Cardiac septum (tissue), 1 donor: ENCODE data around the gene SLC38A3. TPM values are rescaled to one million over a fixed set of nuclear protein-coding genes. Genes with fewer than 3 reads are reported as not detected.

Experiments used
- DNase-seq: peaks from one replicate; pipeline ENCODE4 v3.0.0-alpha.2; 2020; ENCODE audit warnings: low spot score
- intact Hi-C: fragments of 100-400 bp; cut with DNase I; formaldehyde crosslinking; loops from one replicate; pipeline ENCODE4 v1.14.0; 2022
- total RNA-seq: library from RNA; stranded (reverse); fragmentation: NEBNext Ultra II Directional; extraction: Animal tissue kit (Norgen Biotek cat#: 25700); gene quantifications from one replicate; pipeline ENCODE4 v1.2.1, GENCODE V29; 2021
- donor health status: DM: no; HTN: no; CAD: no.

The SLC38A3 gene
- total RNA-seq, 1 donor from 2014 or later = 6.6 TPM

DNA sequence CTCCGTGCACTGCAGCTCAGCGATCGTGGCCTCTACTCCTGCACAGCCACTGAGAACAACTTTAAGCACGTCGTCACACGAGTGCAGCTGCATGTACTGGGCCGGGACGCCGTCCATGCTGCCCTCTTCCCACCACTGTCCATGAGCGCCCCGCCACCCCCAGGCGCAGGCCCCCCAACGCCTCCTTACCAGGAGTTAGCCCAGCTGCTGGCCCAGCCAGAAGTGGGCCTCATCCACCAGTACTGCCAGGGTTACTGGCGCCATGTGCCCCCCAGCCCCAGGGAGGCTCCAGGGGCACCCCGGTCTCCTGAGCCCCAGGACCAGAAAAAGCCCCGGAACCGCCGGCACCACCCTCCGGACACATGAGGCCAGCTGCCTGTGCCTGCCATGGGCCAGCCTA lies 17.3 kb upstream of the SLC38A3 start:
- intact Hi-C loops = loop anchor here (1.0 to 2.0 kb wide), 2 partner anchors 21 to 33 kb away; no protein-coding TSS in a partner anchor
- no peak for DNase-seq

DNA sequence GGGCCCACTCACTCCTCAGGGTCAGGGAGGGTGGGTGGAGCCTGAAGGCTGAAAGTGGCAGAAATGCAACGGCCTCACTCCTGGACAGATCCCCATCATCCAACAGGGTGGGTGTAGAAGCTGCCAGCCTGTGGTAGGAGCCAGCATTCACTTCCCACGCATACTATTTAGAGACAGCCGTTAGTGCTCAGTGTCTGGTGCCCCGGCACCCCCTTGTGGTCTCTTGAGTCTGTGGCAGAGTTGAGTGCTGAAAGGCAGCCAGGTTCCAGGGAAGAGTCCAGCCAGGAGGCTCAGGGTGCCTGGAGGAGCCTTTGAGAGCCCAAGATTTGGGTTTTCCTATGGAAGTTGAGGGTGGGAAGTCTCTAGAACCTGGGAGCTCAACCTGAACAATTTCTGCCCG lies 15.8 kb upstream of the SLC38A3 start:
- intact Hi-C loops = loop anchor here (1.0 to 2.0 kb wide), 2 partner anchors 22 to 68 kb away; no protein-coding TSS in a partner anchor
- no peak for DNase-seq

- intact Hi-C loops = loop anchor here (1.0 to 5.0 kb wide), 3 partner anchors 23 to 132 kb away; partner anchors contain the start of gene HYAL2
- DNase-seq = no peak
These were observed 15.1 kb upstream of the SLC38A3 start for GRCh38 chr3:50189989-50190388.

DNA sequence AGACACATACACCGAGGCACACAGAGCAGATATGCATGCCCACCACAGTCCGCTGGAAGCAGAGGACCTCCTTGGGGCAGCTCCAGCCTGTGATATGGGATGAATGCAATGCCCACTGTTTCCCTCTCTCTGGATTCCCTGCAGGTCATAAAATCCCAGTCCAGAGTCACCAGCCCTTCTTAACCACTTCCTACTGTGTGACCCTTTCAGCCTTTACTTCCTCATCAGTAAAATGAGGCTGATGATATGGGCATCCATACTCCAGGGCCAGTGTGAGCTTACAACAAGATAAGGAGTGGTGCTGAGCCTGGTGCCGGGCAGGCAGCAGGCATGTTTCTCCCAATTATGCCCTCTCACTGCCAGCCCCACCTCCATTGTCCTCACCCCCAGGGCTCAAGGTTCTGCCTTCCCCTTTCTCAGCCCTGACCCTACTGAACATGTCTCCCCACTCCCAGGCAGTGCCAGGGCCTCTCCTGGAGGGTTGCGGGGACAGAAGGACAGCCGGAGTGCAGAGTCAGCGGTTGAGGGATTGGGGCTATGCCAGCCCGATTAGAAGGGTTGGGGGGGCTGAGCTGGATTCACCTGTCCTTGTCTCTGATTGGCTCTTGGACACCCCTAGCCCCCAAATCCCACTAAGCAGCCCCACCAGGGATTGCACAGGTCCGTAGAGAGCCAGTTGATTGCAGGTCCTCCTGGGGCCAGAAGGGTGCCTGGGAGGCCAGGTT lies 14.0 kb upstream of the SLC38A3 start, which contains the start of gene GNAT1:
TSS of gene GNAT1 (plus strand) at position 675 of the 725 bp plus-strand sequence. CDS start 116 bp downstream, outside the sequence.
- DNase-seq = no peak
- intact Hi-C loops = loop anchor here (5.0 kb wide), 1 partner anchor 131 kb away; the partner anchor contains the start of gene HYAL2

DNA sequence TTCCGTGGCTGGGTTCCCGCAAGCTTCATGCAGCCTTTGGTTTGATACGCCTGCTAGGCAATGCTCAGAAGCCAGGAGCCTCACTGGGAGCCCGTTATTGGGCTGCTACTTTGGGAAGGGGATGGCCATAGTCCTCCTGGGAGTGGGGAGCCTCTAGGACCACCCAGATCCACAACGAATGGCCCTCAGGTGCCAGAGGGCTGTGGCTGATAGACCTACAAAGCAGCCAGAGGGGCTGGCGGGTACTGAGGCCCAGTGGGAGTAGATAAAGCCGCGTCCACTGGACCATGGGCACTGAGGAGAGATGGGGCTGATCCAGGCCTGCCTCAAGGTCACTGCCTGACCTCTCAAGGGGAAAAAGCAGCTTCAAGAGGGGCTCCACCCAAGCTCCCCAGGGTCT lies 12.9 kb upstream of the SLC38A3 start:
- no peak for DNase-seq
- intact Hi-C loops = loop anchor here (2.0 to 5.0 kb wide), 2 partner anchors 79 to 130 kb away; partner anchors contain the start of gene HYAL2

GRCh38 chr3:50192689-50193141 lies 12.4 kb upstream of the SLC38A3 start:
- intact Hi-C loops = loop anchor here (1.0 to 5.0 kb wide), 3 partner anchors 35 to 130 kb away; partner anchors contain the start of gene HYAL2
- peak; percentile 85 for DNase-seq

- intact Hi-C loops = loop anchor here (1.0 to 5.0 kb wide), 3 partner anchors 34 to 129 kb away; partner anchors contain the start of gene HYAL2
- no peak for DNase-seq
These were observed 11.8 kb upstream of the SLC38A3 start for GRCh38 chr3:50193286-50193685.

DNA sequence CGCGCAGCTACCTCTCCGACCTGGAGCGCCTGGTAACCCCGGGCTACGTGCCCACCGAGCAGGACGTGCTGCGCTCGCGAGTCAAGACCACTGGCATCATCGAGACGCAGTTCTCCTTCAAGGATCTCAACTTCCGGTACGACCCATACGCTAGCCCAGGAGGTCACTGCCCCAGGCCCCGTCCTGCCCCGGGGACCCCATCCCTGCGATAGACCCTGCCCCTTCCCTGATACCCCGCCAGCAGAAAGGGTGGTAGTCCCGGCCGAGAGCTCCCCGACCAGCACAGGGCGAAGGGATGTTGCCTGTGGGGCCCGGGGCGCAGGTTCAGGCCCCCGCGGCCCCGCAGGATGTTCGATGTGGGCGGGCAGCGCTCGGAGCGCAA lies 11.3 kb upstream of the SLC38A3 start:
- intact Hi-C loops = loop anchor here (1.0 to 5.0 kb wide), 3 partner anchors 34 to 129 kb away; partner anchors contain the start of gene HYAL2
- no peak for DNase-seq

DNA sequence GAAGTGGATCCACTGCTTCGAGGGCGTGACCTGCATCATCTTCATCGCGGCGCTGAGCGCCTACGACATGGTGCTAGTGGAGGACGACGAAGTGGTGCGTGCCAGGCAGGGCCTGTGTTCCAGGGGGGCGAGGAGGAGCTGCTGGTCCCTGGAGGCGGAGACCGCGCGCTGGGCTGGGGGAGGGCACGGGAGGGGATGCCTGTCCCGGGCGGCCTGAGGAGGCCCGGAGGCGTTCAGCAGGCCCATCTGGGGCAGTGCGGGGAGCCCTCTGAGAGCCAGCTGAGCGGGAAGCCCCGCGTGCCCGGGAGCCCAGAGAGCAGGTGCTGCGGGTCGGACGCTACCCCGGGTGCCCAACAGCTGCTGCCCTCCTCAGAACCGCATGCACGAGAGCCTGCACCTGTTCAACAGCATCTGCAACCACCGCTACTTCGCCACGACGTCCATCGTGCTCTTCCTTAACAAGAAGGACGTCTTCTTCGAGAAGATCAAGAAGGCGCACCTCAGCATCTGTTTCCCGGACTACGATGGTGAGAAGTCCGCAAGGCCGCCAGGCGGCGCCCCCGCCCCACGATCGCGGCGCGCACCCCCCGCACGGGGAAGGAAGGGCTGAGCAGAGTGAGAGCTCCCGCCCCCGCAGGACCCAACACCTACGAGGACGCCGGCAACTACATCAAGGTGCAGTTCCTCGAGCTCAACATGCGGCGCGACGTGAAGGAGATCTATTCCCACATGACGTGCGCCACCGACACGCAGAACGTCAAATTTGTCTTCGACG lies 10.8 kb upstream of the SLC38A3 start:
- intact Hi-C loops = loop anchor here (5.0 kb wide), 1 partner anchor 128 kb away; the partner anchor contains the start of gene HYAL2
- DNase-seq = no peak

DNA sequence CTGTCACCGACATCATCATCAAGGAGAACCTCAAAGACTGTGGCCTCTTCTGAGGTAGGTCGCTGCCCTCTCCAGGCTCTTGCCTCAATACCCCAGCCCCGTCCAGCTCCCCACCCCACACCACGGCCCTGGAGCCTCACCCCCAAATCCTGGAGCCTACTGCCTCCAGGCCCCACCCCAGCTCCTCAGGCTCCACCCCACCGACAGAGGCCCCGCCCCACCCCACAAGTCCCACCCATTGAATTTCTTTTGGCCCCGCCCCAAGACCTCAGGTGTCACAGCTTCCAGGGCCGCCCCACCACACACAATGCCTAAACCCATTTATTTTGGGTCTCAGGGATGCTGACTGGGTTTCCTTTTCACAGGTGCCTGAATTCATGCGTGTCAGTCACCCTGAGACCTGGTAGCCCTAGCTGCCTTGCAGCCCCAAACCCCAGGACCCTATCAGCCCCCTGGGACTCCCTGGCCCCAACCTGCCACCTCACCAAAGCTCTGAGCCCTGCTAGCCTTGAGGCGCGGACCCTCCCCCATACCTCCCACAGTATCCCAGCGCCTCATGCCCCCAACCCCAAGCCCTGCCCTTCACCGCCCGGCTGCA lies 10.1 kb upstream of the SLC38A3 start:
- intact Hi-C loops = loop anchor here (5.0 kb wide), 1 partner anchor 127 kb away; the partner anchor contains the start of gene HYAL2
- no peak for DNase-seq

DNA sequence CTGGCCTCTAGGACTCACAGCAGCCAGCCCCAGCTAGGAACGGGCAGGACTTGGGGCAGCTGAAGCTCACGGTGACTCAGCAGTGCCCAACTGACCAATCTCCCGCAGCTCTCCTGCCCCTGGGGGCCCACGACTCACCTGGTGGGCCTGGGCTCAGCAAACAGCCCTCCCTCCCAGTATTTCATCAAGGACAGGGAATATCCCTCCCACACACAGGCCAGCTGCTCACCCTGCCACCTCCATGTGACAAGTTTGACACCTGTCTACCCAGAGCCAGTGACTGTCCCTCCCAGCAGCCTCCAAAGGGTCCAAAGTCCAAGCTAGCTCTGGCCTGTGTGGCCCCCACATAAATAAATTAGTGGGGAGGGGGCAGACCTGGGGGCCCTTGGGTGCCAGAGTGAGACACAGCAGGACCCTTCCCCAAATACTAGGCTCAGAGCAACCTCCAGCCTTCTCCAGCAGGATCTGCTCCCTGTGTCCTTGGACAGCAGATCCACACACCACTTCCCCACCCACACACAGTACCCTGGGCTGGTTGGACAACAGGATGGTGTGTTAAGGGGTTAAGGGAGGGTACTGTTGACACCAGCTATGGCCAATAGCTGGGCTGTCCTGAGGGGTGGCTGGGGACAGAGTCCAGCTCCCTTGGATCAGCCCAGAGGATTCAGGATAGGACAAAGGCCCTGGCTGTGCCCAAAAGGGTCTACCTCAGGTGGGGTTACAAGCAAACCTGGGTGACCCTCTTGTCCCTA lies 9.4 kb upstream of the SLC38A3 start:
- intact Hi-C loops = no loop called here
- DNase-seq = no peak

DNA sequence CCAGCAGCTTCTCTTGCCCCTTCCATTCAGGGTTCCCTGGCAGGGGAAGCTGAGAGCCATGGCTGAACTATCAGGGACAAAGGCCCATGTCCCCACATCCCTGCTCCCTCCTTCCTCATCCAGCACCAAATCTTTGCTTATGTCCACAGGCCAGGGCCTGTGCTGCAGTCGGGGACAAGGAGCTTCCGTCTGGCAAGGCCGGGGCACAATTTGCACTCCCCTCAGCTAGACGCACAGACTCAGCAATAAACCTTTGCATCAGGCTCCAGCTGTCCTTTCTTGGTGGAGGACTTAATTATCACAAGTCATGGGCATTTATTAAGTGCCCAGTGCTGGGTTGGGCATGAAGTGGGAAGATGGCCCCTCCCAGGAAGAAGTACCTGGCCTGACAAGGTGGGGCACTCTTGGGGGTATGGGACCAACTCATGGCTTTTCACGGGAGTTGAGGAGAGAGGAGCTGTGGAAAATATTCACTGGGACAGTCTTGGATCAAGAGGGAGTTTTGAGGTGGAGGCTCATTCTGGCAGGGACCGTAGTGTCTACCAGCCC lies 8.7 kb upstream of the SLC38A3 start:
- intact Hi-C loops = no loop called here
- DNase-seq = no peak

DNA sequence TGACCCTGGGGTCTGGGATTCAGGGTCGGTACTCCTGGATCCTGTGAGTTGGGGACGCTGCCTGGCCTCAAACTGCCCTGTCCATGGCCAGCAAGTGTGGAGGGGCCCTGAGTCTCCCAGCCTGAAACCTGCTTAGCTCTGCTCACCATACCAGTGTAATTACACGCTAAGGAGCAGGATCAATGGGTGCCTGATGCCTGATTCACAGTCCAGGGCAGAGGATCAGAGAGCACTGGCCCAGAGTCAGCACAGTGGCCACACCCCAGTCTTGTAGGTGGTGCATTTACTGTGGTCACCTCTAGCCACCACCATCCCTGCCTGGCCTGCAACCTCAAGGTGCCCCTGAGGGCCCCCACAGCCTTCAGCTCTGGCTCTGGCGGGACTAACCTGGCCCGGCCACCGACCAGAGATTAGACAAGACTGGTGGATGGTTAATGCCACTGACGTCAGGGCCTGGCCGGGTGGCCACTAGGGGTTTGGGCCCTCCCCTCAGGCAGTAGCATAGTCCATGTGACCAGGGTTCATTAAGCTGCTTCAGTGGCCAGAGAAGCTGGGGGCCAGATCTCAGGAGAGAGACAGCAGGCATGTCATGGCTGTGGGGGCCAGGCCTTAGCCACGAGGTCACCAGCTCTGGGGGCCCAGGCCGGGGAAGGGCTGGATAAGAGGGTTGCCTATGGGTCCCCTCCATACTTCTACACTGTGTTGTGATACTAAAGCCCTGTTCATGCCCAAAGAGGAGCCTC lies 3.3 kb upstream of the SLC38A3 start:
- intact Hi-C loops = no loop called here
- no peak for DNase-seq

- DNase-seq = no peak
- intact Hi-C loops = no loop called here
These were observed 2.5 kb upstream of the SLC38A3 start for GRCh38 chr3:50202353-50203112.

- intact Hi-C loops = no loop called here
- no peak for DNase-seq
These were observed 1.8 kb upstream of the SLC38A3 start for GRCh38 chr3:50203113-50203808.
